GM18519 (cell line): ENCODE results near the gene MGAT4B.

Experiments
- ATAC-seq: cut with Tn5 transposase; IDR thresholded peaks from one replicate; pipeline ENCODE4 v1.9.1; 2021; ENCODE audit warnings: mild to moderate bottlenecking, moderate library complexity; ENCODE audit not compliant: unreplicated experiment, low FRiP score

Gene MGAT4B

DNA sequence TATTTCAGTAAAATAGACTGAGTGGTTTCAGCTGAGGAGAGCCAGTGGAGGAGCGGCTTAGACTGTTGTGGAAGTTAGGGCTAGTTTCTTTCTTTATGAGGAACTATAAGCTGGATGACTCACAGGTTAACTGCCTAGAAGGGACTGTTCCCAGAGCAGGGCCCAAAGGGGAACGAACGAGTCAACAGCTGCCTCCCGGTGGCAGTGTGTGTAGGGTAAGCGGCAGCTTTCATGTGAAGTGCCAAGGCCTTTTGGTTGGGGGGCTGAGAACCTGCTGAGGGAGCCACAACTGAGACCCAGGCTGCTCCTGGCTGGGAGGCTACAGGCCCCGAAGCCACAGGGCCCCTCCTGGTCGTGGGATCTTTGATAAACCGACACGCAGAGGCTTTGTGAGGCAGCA, 21.0 kb upstream of the MGAT4B start:
- ATAC-seq, result no peak

DNA sequence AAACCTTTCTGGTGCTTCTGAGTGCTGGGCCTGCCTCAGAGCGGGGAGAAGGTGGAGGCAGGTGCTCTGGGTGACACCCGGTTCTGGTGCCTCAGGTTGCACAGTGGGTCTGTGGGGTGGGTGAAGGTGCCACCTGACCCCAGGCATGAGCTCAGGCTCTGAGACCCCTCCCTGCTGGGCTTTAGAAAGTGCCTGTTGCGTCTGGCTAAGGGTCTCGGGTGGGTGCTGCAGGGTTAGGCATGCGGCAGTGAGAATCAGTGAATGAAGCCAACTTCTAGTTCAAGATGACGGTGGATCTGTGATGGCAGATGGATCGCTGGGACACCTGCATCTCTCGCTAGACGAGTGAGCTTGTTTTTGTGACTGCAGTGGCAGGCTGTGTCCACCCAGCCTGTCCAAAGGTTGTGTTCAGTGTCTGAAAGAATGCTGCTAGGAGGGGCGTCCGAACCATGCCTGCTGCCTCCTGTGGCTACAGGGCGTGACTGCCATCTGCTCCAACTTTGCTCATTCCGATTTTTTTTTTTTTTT, 19.1 kb upstream of the MGAT4B start:
- no peak for ATAC-seq

DNA sequence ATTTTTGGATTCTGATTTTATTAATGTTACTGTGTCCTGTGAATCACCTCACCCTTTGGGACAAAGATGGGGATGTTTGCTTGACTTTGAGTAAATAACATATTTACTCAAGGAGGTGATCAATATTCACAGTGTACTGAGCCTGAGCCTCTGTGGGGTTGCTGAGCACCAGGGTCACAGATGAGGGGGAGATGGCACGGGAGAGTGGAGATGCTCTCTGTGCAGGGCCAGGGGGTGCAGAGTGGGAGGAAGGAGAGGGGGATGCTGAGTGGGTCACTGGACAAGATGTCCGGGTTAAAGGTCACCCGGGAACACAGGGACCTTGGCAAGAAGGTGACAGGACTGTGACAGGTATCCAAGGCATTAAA, 18.1 kb upstream of the MGAT4B start:
- no peak for ATAC-seq

DNA sequence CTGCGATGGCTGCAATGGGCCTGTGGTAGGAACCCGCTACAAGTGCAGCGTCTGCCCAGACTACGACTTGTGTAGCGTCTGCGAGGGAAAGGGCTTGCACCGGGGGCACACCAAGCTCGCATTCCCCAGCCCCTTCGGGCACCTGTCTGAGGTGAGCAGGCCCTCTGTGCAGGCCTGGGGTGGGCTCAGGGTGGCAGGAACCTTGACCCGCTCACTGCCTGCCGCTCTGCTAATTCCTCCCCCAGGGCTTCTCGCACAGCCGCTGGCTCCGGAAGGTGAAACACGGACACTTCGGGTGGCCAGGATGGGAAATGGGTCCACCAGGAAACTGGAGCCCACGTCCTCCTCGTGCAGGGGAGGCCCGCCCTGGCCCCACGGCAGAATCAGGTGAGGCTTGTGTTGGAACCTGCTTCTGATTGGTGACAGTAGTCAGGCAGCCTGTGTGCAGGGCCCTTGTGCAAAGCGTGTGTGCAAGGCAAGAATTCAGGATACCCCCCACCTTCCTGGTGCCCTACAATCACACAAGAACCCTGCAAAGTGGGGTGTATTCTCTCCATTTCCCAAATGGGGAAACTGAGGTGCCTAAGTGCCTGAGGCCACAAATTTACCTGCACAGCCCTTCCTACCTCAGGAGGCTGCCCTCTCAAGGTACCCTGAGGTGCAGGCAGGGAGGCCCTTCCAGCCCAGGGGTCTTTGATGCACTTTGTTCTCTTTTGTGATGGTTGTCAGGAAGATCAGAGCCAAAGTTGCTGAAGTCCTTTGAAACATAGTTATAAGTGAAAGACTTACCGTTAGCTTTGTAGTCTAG, 17.5 kb upstream of the MGAT4B start:
- ATAC-seq, result no peak

DNA sequence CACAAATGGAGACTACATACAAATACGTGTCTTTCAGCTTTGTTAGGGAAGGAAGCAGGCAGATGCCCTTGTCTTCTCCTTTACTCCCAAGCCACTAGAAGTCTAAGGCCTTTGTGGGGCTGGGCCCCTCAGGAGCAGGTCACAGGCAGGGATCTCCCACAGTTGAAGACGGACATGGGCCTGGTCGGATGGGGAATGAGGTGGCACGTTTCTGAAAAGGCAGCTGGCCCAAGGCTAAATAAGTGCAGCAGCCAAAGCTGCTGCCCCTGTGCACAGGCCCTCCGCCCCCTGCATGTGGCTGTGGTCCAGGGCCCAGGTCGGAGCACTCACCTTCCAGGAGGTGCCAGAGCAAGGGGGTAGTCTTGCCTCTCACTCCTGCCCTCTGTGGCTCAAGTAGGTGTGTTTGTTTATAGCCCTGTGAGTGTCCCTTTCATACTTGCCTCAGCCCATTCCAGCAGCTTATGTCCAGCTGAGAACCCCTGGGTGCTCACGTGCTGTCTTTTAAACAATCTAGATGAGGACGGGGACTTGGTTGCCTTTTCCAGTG, 15.9 kb upstream of the MGAT4B start:
- ATAC-seq, result no peak

DNA sequence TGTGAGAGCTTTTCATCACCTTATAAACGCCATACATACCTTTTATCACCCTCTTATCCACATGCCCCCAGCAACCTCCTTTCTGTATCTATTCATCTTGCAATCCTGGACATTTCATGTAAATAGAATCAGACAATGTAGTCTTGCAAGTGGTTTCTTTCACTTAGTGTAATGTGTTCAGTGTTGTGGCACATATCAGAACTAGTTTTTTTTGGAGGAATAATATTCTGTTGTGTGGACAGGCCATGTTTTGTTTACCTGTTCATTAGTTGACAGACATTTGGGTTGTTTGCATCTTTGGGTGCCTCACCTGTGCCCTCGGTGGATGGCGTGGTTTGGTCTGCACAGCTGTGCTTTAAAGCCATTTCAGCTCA, 15.4 kb upstream of the MGAT4B start:
- no peak for ATAC-seq

DNA sequence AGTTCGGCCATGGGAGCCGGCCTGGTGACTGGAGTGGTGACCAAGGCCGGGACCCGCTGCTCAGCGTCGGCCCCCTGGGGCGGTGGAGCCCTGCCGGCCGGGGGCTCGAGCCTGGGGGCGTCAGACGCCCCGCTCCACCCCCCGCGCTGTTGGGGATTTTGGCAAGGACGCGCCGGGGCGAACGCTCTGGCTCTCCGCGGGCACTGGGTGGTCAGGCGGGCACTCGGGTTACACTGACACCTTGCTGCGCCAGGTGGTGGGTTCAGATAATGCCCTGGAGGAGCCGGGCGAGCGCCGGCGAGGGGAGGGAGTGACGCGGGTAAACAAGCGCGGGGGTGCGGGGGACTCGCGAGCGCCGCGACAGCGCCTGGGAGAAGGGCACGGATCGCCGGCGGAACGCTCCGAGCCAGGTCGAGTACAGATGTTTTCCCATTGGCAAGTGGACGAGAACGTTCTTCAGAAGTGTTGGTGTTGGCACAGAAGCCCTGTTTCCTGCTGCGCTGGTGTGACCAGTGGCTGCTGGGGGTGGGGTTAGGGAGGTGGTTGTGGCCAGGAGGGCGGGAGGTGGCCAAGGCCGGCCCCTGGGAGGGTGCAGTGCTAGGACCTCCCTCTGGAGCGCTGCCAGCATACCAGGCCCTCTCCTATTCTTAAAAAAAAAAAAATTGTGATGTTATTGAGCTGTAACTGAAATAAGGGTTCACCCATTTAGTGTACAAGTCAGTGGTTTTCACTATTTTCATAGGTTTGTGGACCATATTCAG, 14.8 kb upstream of the MGAT4B start:
- ATAC-seq, result no peak

DNA sequence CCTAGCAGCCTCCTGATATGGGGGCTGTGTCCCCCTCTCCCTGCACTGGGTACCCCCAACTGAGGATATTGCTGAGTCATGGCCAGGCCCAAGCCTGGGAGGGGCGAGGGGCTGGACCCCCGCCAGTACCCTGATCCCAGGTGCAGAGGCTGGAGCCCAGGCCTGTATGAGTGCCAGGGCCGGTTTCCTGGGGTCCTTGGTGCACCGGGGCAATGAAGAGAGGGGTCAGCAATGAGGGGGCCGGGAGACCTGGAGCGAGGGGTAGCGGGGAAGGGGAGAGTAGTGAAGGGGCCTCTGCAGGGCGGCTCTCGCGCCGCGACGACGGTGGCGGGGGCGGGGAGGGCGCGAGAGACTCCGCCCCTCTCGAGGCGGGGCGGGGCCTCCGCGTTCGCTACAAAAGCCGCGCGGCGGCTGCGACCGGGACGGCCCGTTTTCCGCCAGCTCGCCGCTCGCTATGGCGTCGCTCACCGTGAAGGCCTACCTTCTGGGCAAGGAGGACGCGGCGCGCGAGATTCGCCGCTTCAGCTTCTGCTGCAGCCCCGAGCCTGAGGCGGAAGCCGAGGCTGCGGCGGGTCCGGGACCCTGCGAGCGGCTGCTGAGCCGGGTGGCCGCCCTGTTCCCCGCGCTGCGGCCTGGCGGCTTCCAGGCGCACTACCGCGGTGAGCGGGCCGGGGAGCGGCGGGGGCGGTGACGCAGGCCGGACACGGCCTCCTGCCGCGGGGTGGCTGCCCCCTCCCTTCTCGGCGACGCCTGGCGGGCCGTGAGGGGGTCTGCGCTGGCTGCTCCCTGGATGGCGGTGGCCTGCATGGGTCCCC, 14.0 kb upstream of the MGAT4B start, which contains the start of gene SQSTM1:
Gene SQSTM1, plus strand, starts transcription at position 423 of the 815 bp plus-strand sequence. Its CDS starts 32 bp downstream, at position 455.
- ATAC-seq, result peak; percentile 29

DNA sequence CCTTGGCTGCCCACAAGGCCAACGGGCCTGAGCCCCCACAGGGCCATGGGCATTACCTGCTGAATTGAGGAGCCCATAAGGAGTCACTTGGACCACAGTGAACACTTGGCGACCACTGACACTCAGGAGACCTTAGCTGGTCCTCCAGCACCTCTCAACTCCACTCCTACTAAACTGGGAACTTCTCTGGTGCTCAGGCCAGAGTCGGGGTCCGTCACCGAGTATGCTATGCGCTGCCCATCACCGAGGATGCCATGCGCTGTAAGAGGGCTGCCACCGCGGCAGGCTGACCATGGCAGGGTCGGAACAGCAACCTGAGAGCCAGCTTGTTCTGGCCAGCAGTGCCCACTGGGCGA, 13.4 kb upstream of the MGAT4B start:
- ATAC-seq, result no peak

DNA sequence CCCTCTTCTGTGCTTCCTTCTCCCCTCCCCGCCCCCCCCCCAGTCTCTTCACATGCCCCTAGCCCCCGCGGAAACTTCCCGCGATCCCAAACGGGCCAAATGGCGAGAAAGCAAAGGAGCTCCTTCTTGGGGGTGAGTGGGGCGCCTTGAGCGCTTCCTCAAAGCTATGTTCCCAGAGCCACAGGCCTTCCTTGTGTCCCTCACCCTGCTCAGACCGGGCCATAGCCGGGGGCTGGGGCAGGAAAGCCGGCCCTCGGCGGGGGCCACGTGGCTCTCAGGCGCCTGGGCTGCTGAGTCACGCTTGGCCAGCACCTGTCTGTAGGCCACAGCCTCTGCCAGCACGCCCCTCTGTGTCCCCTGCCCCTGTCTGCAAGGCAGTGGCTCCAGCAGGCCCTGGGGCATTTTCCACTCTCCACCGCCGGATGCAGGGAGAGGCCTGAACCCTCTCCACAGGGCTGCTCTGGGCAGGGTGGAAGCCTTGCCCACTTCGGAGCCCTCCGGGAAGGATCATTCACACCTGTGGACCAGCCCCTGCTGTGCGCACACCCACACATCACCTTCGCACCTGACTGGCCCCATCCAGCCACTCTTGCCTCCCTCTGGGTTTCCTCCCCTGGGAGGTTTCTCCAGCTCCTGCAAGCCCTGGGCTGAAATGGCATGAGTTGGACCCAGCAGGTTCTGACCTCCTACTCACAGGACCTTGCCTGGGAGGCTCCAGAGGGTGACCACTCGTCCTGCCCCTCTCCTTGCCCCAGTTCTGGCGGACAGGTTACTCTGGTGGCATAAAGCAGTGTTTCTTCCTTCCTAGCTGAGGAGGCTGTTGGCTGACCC, 12.8 kb upstream of the MGAT4B start:
- no peak for ATAC-seq

DNA sequence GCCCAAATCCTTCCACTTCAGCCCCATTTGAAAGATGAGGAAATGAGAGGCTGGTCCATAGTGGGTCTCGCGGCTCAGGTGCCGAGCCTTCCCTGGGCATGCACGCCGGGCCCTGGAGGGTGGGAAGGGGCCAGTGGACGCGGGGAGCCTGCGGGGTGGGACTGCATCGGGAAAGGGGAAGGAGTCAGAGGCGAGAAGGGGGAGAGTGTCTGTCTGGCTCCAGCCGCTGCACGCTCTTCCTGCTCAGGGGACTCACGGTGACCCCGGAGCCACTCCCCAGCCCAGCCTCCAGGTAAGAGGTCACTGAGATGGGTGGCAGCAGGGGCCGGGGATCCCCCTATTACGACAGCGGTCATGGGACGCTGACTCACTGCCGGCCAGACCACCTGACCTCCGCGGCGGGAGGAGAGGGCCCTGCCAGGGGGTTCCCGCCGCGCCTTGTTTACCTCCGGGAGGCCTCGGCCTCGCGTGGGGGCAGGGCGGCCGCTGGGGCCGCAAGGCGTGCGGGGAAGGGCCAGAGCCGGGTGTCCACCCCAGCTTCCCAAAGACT, 12.2 kb upstream of the MGAT4B start:
- ATAC-seq, result peak; percentile 37

DNA sequence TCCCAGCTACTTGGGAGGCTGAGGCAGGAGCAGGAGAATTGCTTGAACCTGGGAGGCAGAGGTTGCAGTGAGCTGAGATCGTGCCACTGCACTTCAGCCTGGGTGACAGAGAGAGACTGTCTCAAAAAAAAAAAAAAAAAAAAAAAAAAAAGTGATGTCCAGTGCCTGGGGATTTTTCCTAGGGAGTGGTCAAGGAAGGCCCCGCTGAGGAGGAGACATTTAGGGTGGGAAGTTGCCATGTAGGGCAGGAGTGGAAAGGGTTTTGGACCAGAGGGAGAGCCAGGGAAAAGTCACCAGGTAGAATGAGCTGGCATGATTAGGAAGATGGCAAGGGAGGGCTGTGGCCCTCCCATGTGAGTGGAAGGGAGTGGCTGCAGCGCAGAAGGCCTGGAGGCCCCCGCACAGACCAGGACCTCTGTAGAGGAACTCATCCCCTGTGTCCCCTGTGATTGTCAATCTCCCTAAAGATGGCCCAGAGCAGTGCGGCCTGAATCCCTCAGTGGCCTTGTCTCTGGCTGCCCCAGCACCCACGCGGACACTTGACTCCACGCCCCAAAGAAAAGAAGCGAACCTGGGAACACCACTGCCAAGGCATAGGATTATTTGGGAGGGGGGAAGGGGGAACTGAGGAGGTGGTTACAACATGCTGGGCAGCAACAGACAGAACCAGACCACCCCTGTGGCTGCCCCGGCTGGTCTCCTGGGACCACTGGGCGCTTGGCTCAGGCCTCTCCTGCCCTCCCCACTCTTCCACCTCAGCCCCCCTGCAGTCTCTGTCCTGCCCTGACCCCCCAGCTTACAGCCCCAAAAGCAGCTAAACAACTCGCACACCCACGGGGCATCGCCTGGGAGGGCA, 11.5 kb upstream of the MGAT4B start:
- no peak for ATAC-seq

DNA sequence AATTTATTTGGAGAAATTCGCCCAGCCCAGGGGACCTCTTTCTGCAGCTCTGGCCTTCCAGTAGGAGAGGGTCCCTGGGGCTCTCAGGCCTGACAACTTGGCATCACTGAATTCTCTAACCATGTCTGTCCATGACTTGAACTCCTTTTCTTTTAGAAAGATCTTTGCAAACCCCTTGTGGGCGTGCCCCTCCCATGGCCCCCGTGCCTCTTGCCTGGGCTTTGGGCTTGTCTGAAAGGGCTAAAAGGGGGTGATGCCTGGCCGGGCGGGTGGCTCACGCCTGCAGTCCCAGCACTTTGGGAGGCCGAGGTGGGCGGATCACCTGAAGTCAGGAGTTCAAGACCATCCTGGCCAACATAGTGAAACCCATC, 10.8 kb upstream of the MGAT4B start:
- ATAC-seq, result no peak

DNA sequence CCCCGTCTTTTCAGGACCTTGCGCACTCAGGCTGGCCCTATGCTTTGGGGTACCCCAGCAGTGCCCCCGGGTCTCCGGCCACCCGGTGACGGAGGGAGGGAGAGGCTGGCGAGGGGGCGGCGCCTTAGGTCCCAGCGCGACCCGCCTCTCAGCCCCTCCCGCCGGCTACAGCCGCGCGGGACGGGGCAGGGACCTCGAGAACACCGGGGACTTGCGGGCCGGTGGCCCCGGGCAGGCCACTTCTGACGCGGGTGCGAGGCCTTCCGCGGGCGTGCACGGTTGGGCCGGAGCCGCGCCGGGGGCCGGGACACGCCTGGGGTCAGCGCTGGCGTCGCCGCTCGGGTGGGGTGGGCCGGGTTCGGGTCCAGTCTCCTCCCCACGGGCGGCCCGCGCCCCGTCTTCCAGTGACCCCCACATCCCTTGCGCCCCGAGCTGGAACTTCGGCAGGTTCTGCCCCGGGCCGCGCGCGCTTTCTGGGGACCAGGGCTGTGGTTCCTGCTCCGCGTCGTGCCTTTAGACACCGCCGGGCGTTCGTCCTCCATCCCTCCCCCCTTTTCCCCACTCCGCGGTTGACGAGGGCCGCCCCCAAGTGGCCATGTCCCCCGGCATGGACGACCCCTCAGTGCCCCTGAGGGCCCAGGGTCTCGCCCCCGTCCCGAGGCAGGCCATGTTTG, 10.3 kb upstream of the MGAT4B start:
- ATAC-seq, result no peak

DNA sequence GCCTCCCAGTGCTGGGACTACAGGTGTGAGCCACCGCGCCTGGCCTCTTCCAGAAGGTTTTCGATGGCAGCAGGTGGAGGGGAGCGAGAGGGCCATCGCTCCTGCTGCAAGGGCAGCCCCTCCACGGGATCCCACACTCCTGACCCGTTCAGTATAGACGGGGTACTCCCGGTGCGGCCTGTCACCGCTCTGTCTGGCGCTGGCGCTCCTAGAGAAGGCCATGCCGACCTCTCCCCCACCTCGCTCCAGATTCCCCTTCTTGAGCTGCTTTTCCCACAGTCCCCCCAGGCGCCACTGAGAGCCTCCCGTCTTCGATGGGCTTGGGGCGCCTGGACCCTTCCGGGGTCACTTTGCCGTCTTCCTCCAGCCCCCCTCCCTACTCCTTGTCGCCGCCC, 9.7 kb upstream of the MGAT4B start:
- no peak for ATAC-seq

DNA sequence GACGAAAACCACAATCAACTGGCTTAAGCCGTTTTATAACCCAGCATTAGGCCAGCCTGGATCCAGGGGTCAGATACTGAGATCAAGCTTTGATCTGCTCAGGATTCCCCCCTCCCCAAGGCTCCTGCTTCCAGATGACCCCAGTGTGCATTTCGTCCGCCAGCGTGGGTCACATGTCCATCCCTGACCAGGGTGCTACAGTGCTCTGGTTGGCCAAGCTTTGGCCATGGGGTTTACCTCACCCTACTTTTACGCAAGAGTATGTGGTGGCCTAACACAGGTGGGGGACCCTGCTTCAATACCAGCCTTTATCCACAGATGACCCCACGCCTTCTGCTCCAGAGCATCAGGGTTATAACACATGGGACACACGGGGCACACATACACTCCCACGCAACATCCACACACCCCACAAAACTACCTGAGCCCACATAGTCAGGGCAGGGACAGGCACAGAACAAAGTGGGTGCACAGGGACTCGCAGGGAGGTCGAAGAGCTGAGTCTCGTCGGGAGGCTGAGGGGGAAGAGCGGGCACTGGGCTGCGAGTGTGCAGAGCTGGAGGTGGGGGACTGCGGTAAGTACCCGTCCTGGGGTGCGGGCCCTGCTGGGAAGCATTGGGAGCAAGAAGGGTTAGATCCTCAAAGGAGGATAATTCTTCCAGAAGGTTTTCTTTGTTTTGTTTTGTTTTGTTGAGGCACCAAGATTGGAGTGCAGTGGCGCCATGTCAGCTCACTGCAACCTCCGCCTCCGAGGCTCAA, 9.0 kb upstream of the MGAT4B start:
- ATAC-seq, result no peak

DNA sequence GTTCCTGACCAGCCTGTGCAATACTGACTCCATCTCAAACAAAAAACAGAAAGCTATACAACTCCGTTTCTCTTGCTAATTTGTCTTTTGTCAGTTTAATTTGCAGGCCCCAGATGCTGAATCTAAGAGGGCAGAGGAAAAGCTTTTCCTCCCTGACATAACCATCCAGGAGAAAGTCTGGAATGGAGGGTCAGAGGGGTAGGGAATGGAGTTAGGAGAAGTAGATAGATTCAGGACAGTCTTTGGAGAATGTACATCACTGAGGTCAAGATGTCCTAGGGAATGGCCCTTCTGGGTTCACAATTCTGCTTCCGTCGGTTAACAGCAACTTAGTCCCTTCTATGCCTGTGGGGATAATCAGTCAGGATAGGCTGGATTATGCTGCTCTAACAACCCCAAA, 7.4 kb upstream of the MGAT4B start:
- no peak for ATAC-seq
